HepG2 (cell line): Measurements from ENCODE around the gene TREML4. TPM values are rescaled to one million over a fixed set of nuclear protein-coding genes. Genes with fewer than 3 reads are reported as not detected.

ENCODE experiments used
- CCAR2 ChIP-seq: fragments of 200-400 bp; formaldehyde crosslinking; optimal IDR thresholded peaks from 2 replicates; pipeline ENCODE3; 2018; ENCODE audit warnings: low read depth, mild to moderate bottlenecking, low read length, moderate library complexity
- FOXK2 ChIP-seq: fragments of 450-650 bp; IDR thresholded peaks from 2 replicates; pipeline ENCODE4 v1.6.1; 2016
- GLI4 ChIP-seq: sonication (generic); formaldehyde crosslinking; IDR thresholded peaks from 2 replicates; pipeline ENCODE4 v1.5.1; 2020; ENCODE audit warnings: missing genetic modification reagents, mild to moderate bottlenecking, moderate library complexity, borderline replicate concordance
- JUNB ChIP-seq: sonication (generic); formaldehyde crosslinking; IDR thresholded peaks from 2 replicates; pipeline ENCODE4 v1.8.0; 2022; ENCODE audit warnings: missing genetic modification reagents, mild to moderate bottlenecking, borderline replicate concordance
- KLF9 ChIP-seq: IDR thresholded peaks from 2 replicates; pipeline ENCODE4 v1.6.1; 2016; ENCODE audit warnings: low read depth
- KMT2B ChIP-seq: IDR thresholded peaks from 2 replicates; pipeline ENCODE4 v1.6.1; 2016; ENCODE audit warnings: missing genetic modification reagents, missing compliant biosample characterization
- MXI1 ChIP-seq: IDR thresholded peaks from 3 replicates; pipeline ENCODE4 v1.6.1; 2012; ENCODE audit warnings: low read depth, low read length, inconsistent platforms, borderline replicate concordance
- SNRNP70 ChIP-seq: fragments of 200-400 bp; formaldehyde crosslinking; IDR thresholded peaks from 2 replicates; pipeline ENCODE4 v1.6.1; 2017; ENCODE audit warnings: mild to moderate bottlenecking, low read depth, low read length, moderate library complexity
- SP4 ChIP-seq: sonication (generic); formaldehyde crosslinking; IDR thresholded peaks from 2 replicates; pipeline ENCODE4 v1.8.1; 2023; ENCODE audit warnings: mild to moderate bottlenecking, missing genetic modification reagents
- ZFP36L2 ChIP-seq: sonication (generic); formaldehyde crosslinking; IDR thresholded peaks from 2 replicates; pipeline ENCODE4 v1.4.0; 2020; ENCODE audit warnings: missing genetic modification reagents
- ZFP62 ChIP-seq: sonication (generic); formaldehyde crosslinking; IDR thresholded peaks from 2 replicates; pipeline ENCODE4 v1.4.0; 2020; ENCODE audit warnings: missing genetic modification reagents
- ZFY ChIP-seq: sonication (generic); formaldehyde crosslinking; IDR thresholded peaks from 2 replicates; pipeline ENCODE4 v1.4.0; 2020; ENCODE audit warnings: missing genetic modification reagents
- ZMYM2 ChIP-seq: sonication (generic); formaldehyde crosslinking; IDR thresholded peaks from 2 replicates; pipeline ENCODE4 v1.8.0; 2022; ENCODE audit warnings: mild to moderate bottlenecking, missing genetic modification reagents
- ZNF644 ChIP-seq: IDR thresholded peaks from 2 replicates; pipeline ENCODE4 v1.6.1; 2016; ENCODE audit warnings: low read depth
- ZNF776 ChIP-seq: sonication (generic); formaldehyde crosslinking; IDR thresholded peaks from 2 replicates; pipeline ENCODE4 v1.4.0; 2020; ENCODE audit warnings: mild to moderate bottlenecking, missing genetic modification reagents
- ZNF83 ChIP-seq: sonication (generic); formaldehyde crosslinking; IDR thresholded peaks from 2 replicates; pipeline ENCODE4 v1.4.0; 2020; ENCODE audit warnings: missing genetic modification reagents, mild to moderate bottlenecking, borderline replicate concordance
- polyA plus RNA-seq, 8 experiments: library from polyadenylated mRNA; depleted of rRNA in 3 of 8; stranded (reverse) in 7 of 8; unstranded in 1 of 8; fragments of >200 nt; fragmentation: Illumina TruSeq in 4 of 8; extraction: Trizol in 4 of 8; gene quantifications; 2 replicates each; pipeline versions ENCODE4 v1.2.1 to v1.2.3, GENCODE V29; 2011 to 2016; ENCODE audit warnings: low read depth in 4 of 8, missing spikeins in 1 of 8, mixed read lengths in 1 of 8; ENCODE audit not compliant: insufficient read depth in 1 of 8
- total RNA-seq, 5 experiments: library from RNA; depleted of rRNA; stranded (reverse); fragments of >200 nt; fragmentation: Illumina TruSeq; extraction: Trizol; gene quantifications; 2 replicates each; pipeline ENCODE4 v1.2.3, GENCODE V29; 2016; ENCODE audit warnings: low read depth in 1 of 5
- TF ChIP-seq, protein P1 (sequence below): sonication (generic); formaldehyde crosslinking; IDR thresholded peaks from 2 replicates; pipeline ENCODE4 v1.8.0; 2022; ENCODE audit warnings: mild to moderate bottlenecking, missing genetic modification reagents, moderate library complexity
- TF ChIP-seq, protein P2 (sequence below): IDR thresholded peaks from 2 replicates; pipeline ENCODE4 v1.6.1; 2012; ENCODE audit warnings: low read depth, low read length, improper control_type of control experiment
- TF ChIP-seq, protein P3 (sequence below): sonication (generic); formaldehyde crosslinking; IDR thresholded peaks from 2 replicates; pipeline ENCODE4 v1.9.0; 2021; ENCODE audit warnings: mild to moderate bottlenecking, missing genetic modification reagents
- TF ChIP-seq, protein P4 (sequence below): sonication (generic); formaldehyde crosslinking; IDR thresholded peaks from 2 replicates; pipeline ENCODE4 v1.4.0; 2020; ENCODE audit warnings: mild to moderate bottlenecking, missing genetic modification reagents, borderline replicate concordance

TREML4 gene
- total and polyA plus RNA-seq, 2 of the 13 experiments (the other 11 are each of a cell fraction or from before 2014, with no cell fraction given): not detected

DNA sequence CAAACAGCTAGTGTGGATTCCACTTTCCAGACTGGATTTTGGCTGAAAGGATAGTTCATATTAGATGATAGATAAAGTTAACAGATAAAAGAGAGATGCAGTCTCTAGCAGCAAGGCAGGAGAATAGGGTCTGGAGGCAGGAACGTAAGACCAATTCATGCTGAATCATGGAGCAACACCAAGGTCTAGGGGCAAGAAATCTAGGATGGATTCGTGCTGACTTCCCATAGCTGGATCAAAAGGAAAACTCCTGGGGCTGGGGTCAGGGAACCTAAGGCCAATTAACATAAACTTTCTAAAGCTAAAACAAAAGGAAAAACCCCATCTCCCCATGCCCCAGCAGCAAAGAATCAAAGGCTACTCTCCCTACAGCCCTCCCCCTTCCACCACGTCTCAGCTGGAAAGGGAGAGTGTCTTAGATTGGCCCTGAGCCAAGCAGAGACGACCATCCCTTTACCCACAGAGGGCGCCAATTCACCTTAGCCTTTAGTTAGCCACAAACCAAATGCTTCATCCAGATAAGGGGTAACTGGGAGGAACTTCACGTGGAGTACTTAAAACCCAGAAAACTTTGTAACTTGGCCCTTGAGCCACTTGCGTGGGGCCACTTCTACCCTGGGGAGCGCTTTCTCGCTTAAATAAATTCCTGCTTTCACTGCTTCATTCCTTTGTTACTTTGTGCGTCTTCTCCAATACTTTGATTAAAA is 50.7 kb downstream of the TREML4 start (continued):
- TF ChIP-seq KLF9 (CRISPR knock-in tag) (no peak), SNRNP70 (no peak), JUNB (no peak), ZFP62 (CRISPR knock-in tag) (no peak), FOXK2 (no peak), GLI4 (CRISPR knock-in tag) (no peak), ZFY (CRISPR knock-in tag) (no peak), MXI1 (0 out of 3 replicates have a peak, but pooled peaks have one; percentile 27), ZFP36L2 (no peak), CCAR2 (no peak), KMT2B (CRISPR knock-in tag) (no peak), ZMYM2 (CRISPR knock-in tag) (no peak), ZNF83 (no peak), ZNF644 (0 out of 2 replicates have a peak, but pooled peaks have one; percentile 45), ZNF776 (no peak), SP4 (CRISPR knock-in tag) (no peak)
- TF ChIP-seq, protein P1, sequence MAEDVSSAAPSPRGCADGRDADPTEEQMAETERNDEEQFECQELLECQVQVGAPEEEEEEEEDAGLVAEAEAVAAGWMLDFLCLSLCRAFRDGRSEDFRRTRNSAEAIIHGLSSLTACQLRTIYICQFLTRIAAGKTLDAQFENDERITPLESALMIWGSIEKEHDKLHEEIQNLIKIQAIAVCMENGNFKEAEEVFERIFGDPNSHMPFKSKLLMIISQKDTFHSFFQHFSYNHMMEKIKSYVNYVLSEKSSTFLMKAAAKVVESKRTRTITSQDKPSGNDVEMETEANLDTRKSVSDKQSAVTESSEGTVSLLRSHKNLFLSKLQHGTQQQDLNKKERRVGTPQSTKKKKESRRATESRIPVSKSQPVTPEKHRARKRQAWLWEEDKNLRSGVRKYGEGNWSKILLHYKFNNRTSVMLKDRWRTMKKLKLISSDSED (CRISPR knock-in tag): no peak
- TF ChIP-seq, protein P2, sequence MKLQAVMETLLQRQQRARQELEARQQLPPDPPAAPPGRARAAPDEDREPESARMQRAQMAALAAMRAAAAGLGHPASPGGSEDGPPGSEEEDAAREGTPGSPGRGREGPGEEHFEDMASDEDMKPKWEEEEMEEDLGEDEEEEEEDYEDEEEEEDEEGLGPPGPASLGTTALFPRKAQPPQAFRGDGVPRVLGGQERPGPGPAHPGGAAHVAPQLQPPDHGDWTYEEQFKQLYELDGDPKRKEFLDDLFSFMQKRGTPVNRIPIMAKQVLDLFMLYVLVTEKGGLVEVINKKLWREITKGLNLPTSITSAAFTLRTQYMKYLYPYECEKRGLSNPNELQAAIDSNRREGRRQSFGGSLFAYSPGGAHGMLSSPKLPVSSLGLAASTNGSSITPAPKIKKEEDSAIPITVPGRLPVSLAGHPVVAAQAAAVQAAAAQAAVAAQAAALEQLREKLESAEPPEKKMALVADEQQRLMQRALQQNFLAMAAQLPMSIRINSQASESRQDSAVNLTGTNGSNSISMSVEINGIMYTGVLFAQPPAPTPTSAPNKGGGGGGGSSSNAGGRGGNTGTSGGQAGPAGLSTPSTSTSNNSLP: no peak
- TF ChIP-seq, protein P3, sequence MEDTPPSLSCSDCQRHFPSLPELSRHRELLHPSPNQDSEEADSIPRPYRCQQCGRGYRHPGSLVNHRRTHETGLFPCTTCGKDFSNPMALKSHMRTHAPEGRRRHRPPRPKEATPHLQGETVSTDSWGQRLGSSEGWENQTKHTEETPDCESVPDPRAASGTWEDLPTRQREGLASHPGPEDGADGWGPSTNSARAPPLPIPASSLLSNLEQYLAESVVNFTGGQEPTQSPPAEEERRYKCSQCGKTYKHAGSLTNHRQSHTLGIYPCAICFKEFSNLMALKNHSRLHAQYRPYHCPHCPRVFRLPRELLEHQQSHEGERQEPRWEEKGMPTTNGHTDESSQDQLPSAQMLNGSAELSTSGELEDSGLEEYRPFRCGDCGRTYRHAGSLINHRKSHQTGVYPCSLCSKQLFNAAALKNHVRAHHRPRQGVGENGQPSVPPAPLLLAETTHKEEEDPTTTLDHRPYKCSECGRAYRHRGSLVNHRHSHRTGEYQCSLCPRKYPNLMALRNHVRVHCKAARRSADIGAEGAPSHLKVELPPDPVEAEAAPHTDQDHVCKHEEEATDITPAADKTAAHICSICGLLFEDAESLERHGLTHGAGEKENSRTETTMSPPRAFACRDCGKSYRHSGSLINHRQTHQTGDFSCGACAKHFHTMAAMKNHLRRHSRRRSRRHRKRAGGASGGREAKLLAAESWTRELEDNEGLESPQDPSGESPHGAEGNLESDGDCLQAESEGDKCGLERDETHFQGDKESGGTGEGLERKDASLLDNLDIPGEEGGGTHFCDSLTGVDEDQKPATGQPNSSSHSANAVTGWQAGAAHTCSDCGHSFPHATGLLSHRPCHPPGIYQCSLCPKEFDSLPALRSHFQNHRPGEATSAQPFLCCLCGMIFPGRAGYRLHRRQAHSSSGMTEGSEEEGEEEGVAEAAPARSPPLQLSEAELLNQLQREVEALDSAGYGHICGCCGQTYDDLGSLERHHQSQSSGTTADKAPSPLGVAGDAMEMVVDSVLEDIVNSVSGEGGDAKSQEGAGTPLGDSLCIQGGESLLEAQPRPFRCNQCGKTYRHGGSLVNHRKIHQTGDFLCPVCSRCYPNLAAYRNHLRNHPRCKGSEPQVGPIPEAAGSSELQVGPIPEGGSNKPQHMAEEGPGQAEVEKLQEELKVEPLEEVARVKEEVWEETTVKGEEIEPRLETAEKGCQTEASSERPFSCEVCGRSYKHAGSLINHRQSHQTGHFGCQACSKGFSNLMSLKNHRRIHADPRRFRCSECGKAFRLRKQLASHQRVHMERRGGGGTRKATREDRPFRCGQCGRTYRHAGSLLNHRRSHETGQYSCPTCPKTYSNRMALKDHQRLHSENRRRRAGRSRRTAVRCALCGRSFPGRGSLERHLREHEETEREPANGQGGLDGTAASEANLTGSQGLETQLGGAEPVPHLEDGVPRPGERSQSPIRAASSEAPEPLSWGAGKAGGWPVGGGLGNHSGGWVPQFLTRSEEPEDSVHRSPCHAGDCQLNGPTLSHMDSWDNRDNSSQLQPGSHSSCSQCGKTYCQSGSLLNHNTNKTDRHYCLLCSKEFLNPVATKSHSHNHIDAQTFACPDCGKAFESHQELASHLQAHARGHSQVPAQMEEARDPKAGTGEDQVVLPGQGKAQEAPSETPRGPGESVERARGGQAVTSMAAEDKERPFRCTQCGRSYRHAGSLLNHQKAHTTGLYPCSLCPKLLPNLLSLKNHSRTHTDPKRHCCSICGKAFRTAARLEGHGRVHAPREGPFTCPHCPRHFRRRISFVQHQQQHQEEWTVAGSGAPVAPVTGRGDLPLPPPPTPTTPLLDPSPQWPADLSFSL (CRISPR knock-in tag): no peak
- TF ChIP-seq, protein P4, sequence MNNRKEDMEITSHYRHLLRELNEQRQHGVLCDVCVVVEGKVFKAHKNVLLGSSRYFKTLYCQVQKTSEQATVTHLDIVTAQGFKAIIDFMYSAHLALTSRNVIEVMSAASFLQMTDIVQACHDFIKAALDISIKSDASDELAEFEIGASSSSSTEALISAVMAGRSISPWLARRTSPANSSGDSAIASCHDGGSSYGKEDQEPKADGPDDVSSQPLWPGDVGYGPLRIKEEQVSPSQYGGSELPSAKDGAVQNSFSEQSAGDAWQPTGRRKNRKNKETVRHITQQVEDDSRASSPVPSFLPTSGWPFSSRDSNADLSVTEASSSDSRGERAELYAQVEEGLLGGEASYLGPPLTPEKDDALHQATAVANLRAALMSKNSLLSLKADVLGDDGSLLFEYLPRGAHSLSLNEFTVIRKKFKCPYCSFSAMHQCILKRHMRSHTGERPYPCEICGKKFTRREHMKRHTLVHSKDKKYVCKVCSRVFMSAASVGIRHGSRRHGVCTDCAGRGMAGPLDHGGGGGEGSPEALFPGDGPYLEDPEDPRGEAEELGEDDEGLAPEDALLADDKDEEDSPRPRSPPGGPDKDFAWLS (CRISPR knock-in tag): no peak
